GM12878 (cell line): ENCODE results near the gene NES. TPM values are rescaled to one million over a fixed set of nuclear protein-coding genes. Genes with fewer than 3 reads are reported as not detected.

Experiments used
- ATAC-seq: fragments of 200-7000 bp; cut with Tn5 transposase; 3 replicates; pipeline ENCODE4 v1.9.1; 2020; ENCODE audit warnings: mild to moderate bottlenecking, moderate library complexity
- BruUV-seq: library from RNA; stranded (reverse); fragments of 400-500 nt; replicated peaks from 2 replicates; lab custom pipeline; 2021; lab: Mats Ljungman, UMichigan
- CTCF ChIA-PET: fragments of 300-600 bp; sonication (Branson Sonifier 250); formaldehyde crosslinking; extraction: SDS; loops from one replicate; lab custom pipeline; 2021; ENCODE audit warnings: inconsistent platforms; lab: Yijun Ruan, JAX
- POLR2A ChIA-PET: fragments of 350-600 bp; formaldehyde crosslinking; extraction: SDS; loops from one replicate; lab custom pipeline; 2021; ENCODE audit warnings: inconsistent platforms; lab: Charles Lee
- RAD21 ChIA-PET: fragments of 300-600 bp; sonication (Branson Sonifier 250); formaldehyde crosslinking; loops from one replicate; lab custom pipeline; 2023; ENCODE audit warnings: antibody characterized with exemption; ENCODE audit not compliant: unreplicated experiment; lab: Charles Lee
- SMC1A ChIA-PET: fragments of 300-600 bp; sonication (Branson Sonifier 250); formaldehyde crosslinking; loops from one replicate; lab custom pipeline; 2023; ENCODE audit not compliant: unreplicated experiment, uncharacterized antibody; lab: Charles Lee
- DNase-seq: peaks from one replicate; pipeline ENCODE4 v3.0.0-alpha.2; 2011; ENCODE audit warnings: low read depth, low spot score
- FAIRE-seq: peaks from 3 replicates; lab custom pipeline; 2011; peaks lifted over from hg19 to GRCh38; lab: Jason Lieb, UNC
- H2AFZ ChIP-seq: 2 replicates; pipeline ENCODE4 v1.6.0; 2011; ENCODE audit warnings: low read depth, low read length, control low read depth; ENCODE audit not compliant: control insufficient read depth
- H3K27ac ChIP-seq: 2 replicates; pipeline ENCODE4 v1.5.1; 2011; ENCODE audit warnings: control low read depth; ENCODE audit not compliant: control insufficient read depth, insufficient read depth
- H3K27me3 ChIP-seq, 2 experiments: replicated peaks in 1 of 2; 2 replicates each; pipeline versions ENCODE4 v1.6.0 to v1.6.1; 2011; ENCODE audit warnings: low read length in 1 of 2; ENCODE audit not compliant: control insufficient read depth in 2 of 2, insufficient read depth in 2 of 2
- H3K36me3 ChIP-seq, 2 experiments: 2 replicates each; pipeline ENCODE4 v1.5.1; 2011; ENCODE audit warnings: low read length in 1 of 2; ENCODE audit not compliant: control insufficient read depth in 2 of 2, insufficient read depth in 2 of 2
- H3K4me1 ChIP-seq: 2 replicates; pipeline ENCODE4 v1.6.1; 2011; ENCODE audit warnings: mild to moderate bottlenecking, low read length, moderate library complexity, mixed read lengths; ENCODE audit not compliant: control insufficient read depth, insufficient read depth
- H3K4me2 ChIP-seq: 2 replicates; pipeline ENCODE4 v1.6.0; 2011; ENCODE audit warnings: control low read depth; ENCODE audit not compliant: control insufficient read depth, insufficient read depth
- H3K4me3 ChIP-seq: fragments of 200-600 bp; sonication (generic); 2 replicates; pipeline ENCODE4 v1.5.1; 2016
- H3K79me2 ChIP-seq: 2 replicates; pipeline ENCODE4 v1.6.0; 2011; ENCODE audit warnings: low read length; ENCODE audit not compliant: control insufficient read depth, insufficient read depth
- H3K9ac ChIP-seq: 2 replicates; pipeline ENCODE4 v1.8.0; 2011; ENCODE audit warnings: low read length, control low read depth, mixed read lengths; ENCODE audit not compliant: control insufficient read depth, insufficient read depth
- H3K9me3 ChIP-seq: replicated peaks from 3 replicates; pipeline ENCODE4 v1.5.1; 2011; ENCODE audit warnings: mild to moderate bottlenecking, low read length; ENCODE audit not compliant: control insufficient read depth, insufficient read depth
- H4K20me1 ChIP-seq: 2 replicates; pipeline ENCODE4 v1.6.0; 2011; ENCODE audit not compliant: control insufficient read depth, insufficient read depth
- BACH1 ChIP-seq: fragments of 450-650 bp; IDR thresholded peaks from 2 replicates; pipeline ENCODE4 v1.6.1; 2017; ENCODE audit warnings: mild to moderate bottlenecking, borderline replicate concordance
- BCL11A ChIP-seq: IDR thresholded peaks from 2 replicates; pipeline ENCODE4 v1.6.1; 2011; ENCODE audit warnings: low read depth, low read length
- BHLHE40 ChIP-seq, 2 experiments: fragments of 450-650 bp in 1 of 2; IDR thresholded peaks; 2 replicates each; pipeline ENCODE4 v1.6.1; 2011 to 2017; ENCODE audit warnings: low read depth in 2 of 2, borderline replicate concordance in 1 of 2, improper control_type of control experiment in 1 of 2, low read length in 1 of 2, mild to moderate bottlenecking in 1 of 2
- CHD4 ChIP-seq: fragments of 200-600 bp; sonication (generic); IDR thresholded peaks from 2 replicates; pipeline ENCODE4 v1.6.1; 2016; ENCODE audit warnings: mild to moderate bottlenecking
- CREM ChIP-seq: IDR thresholded peaks from 2 replicates; pipeline ENCODE4 v1.6.1; 2014; ENCODE audit warnings: antibody characterized with exemption, low read depth
- EED ChIP-seq: sonication (generic); IDR thresholded peaks from 2 replicates; pipeline ENCODE4 v1.6.1; 2016; ENCODE audit warnings: antibody characterized with exemption, low read depth
- KDM1A ChIP-seq: fragments of 200-600 bp; sonication (generic); IDR thresholded peaks from 2 replicates; pipeline ENCODE4 v1.6.1; 2016; ENCODE audit warnings: borderline replicate concordance
- MEF2B ChIP-seq: fragments of 450-650 bp; IDR thresholded peaks from 2 replicates; pipeline ENCODE4 v1.6.1; 2018; ENCODE audit warnings: mild to moderate bottlenecking, moderate library complexity; ENCODE audit not compliant: partially characterized antibody, poor library complexity, severe bottlenecking
- POLR2AphosphoS2 ChIP-seq: IDR thresholded peaks from 2 replicates; pipeline ENCODE4 v1.6.1; 2011; ENCODE audit warnings: low read depth, mild to moderate bottlenecking, low read length, improper control_type of control experiment, moderate library complexity
- SIN3A ChIP-seq: IDR thresholded peaks from 2 replicates; pipeline ENCODE4 v1.6.1; 2012; ENCODE audit warnings: low read depth, low read length, improper control_type of control experiment
- SMAD1 ChIP-seq: fragments of 450-650 bp; IDR thresholded peaks from 2 replicates; pipeline ENCODE4 v1.6.1; 2018; ENCODE audit warnings: mild to moderate bottlenecking, low read depth; ENCODE audit not compliant: partially characterized antibody
- SP1 ChIP-seq: IDR thresholded peaks from one replicate; pipeline ENCODE4 v1.6.1; 2011; ENCODE audit warnings: low read depth, low read length
- STAT3 ChIP-seq: IDR thresholded peaks from 2 replicates; pipeline ENCODE4 v1.6.1; 2011; ENCODE audit warnings: low read depth, low read length, improper control_type of control experiment
- TCF7 ChIP-seq: IDR thresholded peaks from 2 replicates; pipeline ENCODE4 v1.6.1; 2014; ENCODE audit warnings: antibody characterized with exemption, borderline replicate concordance
- WGBS: methylation state at CpG from one replicate; pipeline ENCODE4 v1.1.6; 2016; ENCODE audit warnings: low lambda C conversion rate; ENCODE audit not compliant: insufficient replicate concordance, insufficient coverage; ENCODE audit errors: missing lambda C conversion rate; 5-methylcytosine and 5-hydroxymethylcytosine counted together
- in situ Hi-C: fragments of 300-500 bp; cut with MboI; formaldehyde crosslinking; loops from 9 replicates; pipeline ENCODE4 v1.14.3; 2018; ENCODE audit warnings: mixed read lengths
- intact Hi-C: fragments of 100-400 bp; cut with micrococcal nuclease; formaldehyde crosslinking; loops from one replicate; pipeline ENCODE4 v1.14.2; 2022; ENCODE audit not compliant: unreplicated experiment
- polyA plus RNA-seq, 11 experiments: library from polyadenylated mRNA; depleted of rRNA in 4 of 11; unstranded in 6 of 11; stranded (reverse) in 5 of 11; fragments of >200 nt; fragmentation: Nextera tagmentation in 4 of 11; fragmentation: Illumina TruSeq in 1 of 11; extraction: Ambion mirVana in 4 of 11; extraction: Trizol in 1 of 11; gene quantifications; 1 replicate in 1 of 11; 2 replicates in 10 of 11; pipeline versions ENCODE4 v1.2.1 to v1.2.3, GENCODE V29; 2011 to 2016; ENCODE audit warnings: inconsistent platforms in 2 of 11, missing spikeins in 2 of 11, low read depth in 1 of 11
- total RNA-seq, 4 experiments: library from RNA; depleted of rRNA in 3 of 4; stranded (reverse); fragments of >200 nt in 3 of 4; fragmentation: Illumina TruSeq in 1 of 4; extraction: Trizol in 1 of 4; gene quantifications; 2 replicates each; pipeline versions ENCODE4 v1.2.1 to v1.2.3, GENCODE V29; 2013 to 2021
- TF ChIP-seq, protein P1 (sequence below): IDR thresholded peaks from 2 replicates; pipeline ENCODE4 v1.6.1; 2011; ENCODE audit warnings: borderline replicate concordance, low read depth, mild to moderate bottlenecking, moderate library complexity, low read length; ENCODE audit not compliant: insufficient read depth, poor library complexity, severe bottlenecking

Gene NES
- total and polyA plus RNA-seq, 10 of the 15 experiments (the other 5 are each of a cell fraction or from before 2014, with no cell fraction given): under 0.01 to 0.15 (median 0.02) TPM; not detected in 4

GRCh38 chr1:156648951-156649350, 28.3 kb downstream of the NES start:
- Histone ChIP-seq H2AFZ (no peak overlapping the region), H3K4me2 (no peak overlapping the region), H3K36me3 (no peaks in the 10 kb centered on the region), H3K9ac (no peak overlapping the region), H3K27ac (no peak overlapping the region), H3K27me3 (no peaks in the 10 kb centered on the region), H4K20me1 (no peaks in the 10 kb centered on the region; the same call in 1 of the 2 replicates), H3K4me1 (peaks cover 2% of the 10 kb centered on the region), H3K4me3 (no peak overlapping the region), H3K79me2 (no peaks in the 10 kb centered on the region), H3K9me3 (no peaks in the 10 kb centered on the region)
- ChIA-PET POLR2A (interaction anchor here (0.9 kb wide), 1 partner anchor 124 kb away, joined by 7 read pairs; no protein-coding TSS in a partner anchor), SMC1A (interaction anchor here (1.9 kb wide), 1 partner anchor 22 kb away, joined by 5 read pairs; no protein-coding TSS in a partner anchor), CTCF (interaction anchor here (0.7 to 2.8 kb wide), 10 partner anchors 10 to 442 kb away, joined by 3 to 17 read pairs (median 4); no protein-coding TSS in a partner anchor), RAD21 (interaction anchor here (0.7 kb wide), 1 partner anchor 11 kb away, joined by 3 read pairs; no protein-coding TSS in a partner anchor)
- ATAC-seq (no peak), DNase-seq (no peak), FAIRE-seq (no peak)
- in situ Hi-C loops (no loop called here), intact Hi-C loops (no loop called here)
- no TSS peak for BruUV-seq
- 35% methylated on average over 2 of the region's 2 CpGs for WGBS
- no peak for TF ChIP-seq TCF7
- TF ChIP-seq BACH1: no peak
- no peak for TF ChIP-seq POLR2AphosphoS2
- TF ChIP-seq SIN3A: no peak
- TF ChIP-seq EED: no peak
- TF ChIP-seq SP1: no peak
- TF ChIP-seq CREM: no peak
- no peak for TF ChIP-seq KDM1A
- TF ChIP-seq BCL11A: no peak
- no peak for TF ChIP-seq STAT3
- TF ChIP-seq BHLHE40 (IDR thresholded peaks at IDR 0.05; ENCODE audit: borderline replicate concordance in 1 of 2, low read depth in 2 of 2, low read length in 1 of 2): no peak
- no peak for TF ChIP-seq CHD4
- TF ChIP-seq MEF2B: no peak
- no peak for TF ChIP-seq SMAD1
- TF ChIP-seq, protein P1, sequence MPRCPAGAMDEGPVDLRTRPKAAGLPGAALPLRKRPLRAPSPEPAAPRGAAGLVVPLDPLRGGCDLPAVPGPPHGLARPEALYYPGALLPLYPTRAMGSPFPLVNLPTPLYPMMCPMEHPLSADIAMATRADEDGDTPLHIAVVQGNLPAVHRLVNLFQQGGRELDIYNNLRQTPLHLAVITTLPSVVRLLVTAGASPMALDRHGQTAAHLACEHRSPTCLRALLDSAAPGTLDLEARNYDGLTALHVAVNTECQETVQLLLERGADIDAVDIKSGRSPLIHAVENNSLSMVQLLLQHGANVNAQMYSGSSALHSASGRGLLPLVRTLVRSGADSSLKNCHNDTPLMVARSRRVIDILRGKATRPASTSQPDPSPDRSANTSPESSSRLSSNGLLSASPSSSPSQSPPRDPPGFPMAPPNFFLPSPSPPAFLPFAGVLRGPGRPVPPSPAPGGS: no peak
